ENCODE results near the gene AKAP8L. TPM values are rescaled to one million over a fixed set of nuclear protein-coding genes. Genes with fewer than 3 reads are reported as not detected.

Gene AKAP8L
- total and polyA plus RNA-seq, 2 donors (not counting 1 experiment from before 2014, with no cell fraction given), result 18.0 to 87.0 TPM

GRCh38 chr19:15429825-15430467, 11.2 kb upstream of the AKAP8L start:
- no peak overlapping the region for H3K4me3 ChIP-seq (replicated peaks in 1 of 4; ENCODE audit: control extremely low read depth in 1 of 4, insufficient read depth in 1 of 4, low read depth in 3 of 4, low read length in 4 of 4)
- H3K36me3 ChIP-seq (ENCODE audit: control insufficient read depth, insufficient read depth, low read length), result peaks cover 17% of the 10 kb centered on the region
- H3K4me2 ChIP-seq (ENCODE audit: extremely low read depth, insufficient read depth, low read length), result no peak overlapping the region
- H3K27me3 ChIP-seq (ENCODE audit: control insufficient read depth, insufficient read depth, low read length), result no peaks in the 10 kb centered on the region
- H3K79me2 ChIP-seq (ENCODE audit: control insufficient read depth, insufficient read depth, low read length), result peaks cover 39% of the 10 kb centered on the region
- H4K20me1 ChIP-seq (ENCODE audit: control insufficient read depth, extremely low read depth, insufficient read depth, low read length), result no peaks in the 10 kb centered on the region
- peaks cover 9% of the 10 kb centered on the region for H3K4me1 ChIP-seq (ENCODE audit: control insufficient read depth, extremely low read depth, insufficient read depth, low read length)
- no peak overlapping the region for H3K27ac ChIP-seq (ENCODE audit: insufficient read depth, low read length)
- no peak for DNase-seq (ENCODE audit: low read depth in 2 of 2)
- no peaks in the 10 kb centered on the region for H3K9me3 ChIP-seq (ENCODE audit: control insufficient read depth, insufficient read depth, low read depth, low read length)
- no peak overlapping the region for H2AFZ ChIP-seq (ENCODE audit: low read length)
- TF ChIP-seq EZH2 (IDR thresholded peaks at IDR 0.05; ENCODE audit: low read length, missing control alignments), result no peak
- no peak for TF ChIP-seq CTCF (conservative IDR thresholded peaks at IDR 0.05 in 1 of 2, IDR thresholded peaks at IDR 0.05 in 1 of 2; ENCODE audit: low read depth in 1 of 2, low read length in 2 of 2)
- H3K9ac ChIP-seq (ENCODE audit: insufficient read depth, low read length), result no peak overlapping the region

- peaks cover 39% of the 10 kb centered on the region for H3K79me2 ChIP-seq (ENCODE audit: control insufficient read depth, insufficient read depth, low read length)
- no peak overlapping the region for H2AFZ ChIP-seq (ENCODE audit: low read length)
- no peak overlapping the region for H3K9ac ChIP-seq (ENCODE audit: insufficient read depth, low read length)
- no peak overlapping the region for H3K4me2 ChIP-seq (ENCODE audit: extremely low read depth, insufficient read depth, low read length)
- H3K9me3 ChIP-seq (ENCODE audit: control insufficient read depth, insufficient read depth, low read depth, low read length), result no peaks in the 10 kb centered on the region
- no peak overlapping the region for H3K4me3 ChIP-seq (replicated peaks in 1 of 4; ENCODE audit: control extremely low read depth in 1 of 4, insufficient read depth in 1 of 4, low read depth in 3 of 4, low read length in 4 of 4)
- peaks cover 18% of the 10 kb centered on the region for H3K36me3 ChIP-seq (ENCODE audit: control insufficient read depth, insufficient read depth, low read length)
- no peaks in the 10 kb centered on the region for H3K27me3 ChIP-seq (ENCODE audit: control insufficient read depth, insufficient read depth, low read length)
- H3K27ac ChIP-seq (ENCODE audit: insufficient read depth, low read length), result no peak overlapping the region
- TF ChIP-seq CTCF (conservative IDR thresholded peaks at IDR 0.05 in 1 of 2, IDR thresholded peaks at IDR 0.05 in 1 of 2; ENCODE audit: low read depth in 1 of 2, low read length in 2 of 2) (no peak), EZH2 (IDR thresholded peaks at IDR 0.05; ENCODE audit: low read length, missing control alignments) (no peak)
- H3K4me1 ChIP-seq (ENCODE audit: control insufficient read depth, extremely low read depth, insufficient read depth, low read length), result peaks cover 9% of the 10 kb centered on the region
- H4K20me1 ChIP-seq (ENCODE audit: control insufficient read depth, extremely low read depth, insufficient read depth, low read length), result no peaks in the 10 kb centered on the region
- DNase-seq (ENCODE audit: low read depth in 2 of 2), result no peak
These were observed 10.4 kb upstream of the AKAP8L start for GRCh38 chr19:15428956-15429824.

- no peak overlapping the region for H2AFZ ChIP-seq (ENCODE audit: low read length)
- H4K20me1 ChIP-seq (ENCODE audit: control insufficient read depth, extremely low read depth, insufficient read depth, low read length), result no peaks in the 10 kb centered on the region
- DNase-seq (ENCODE audit: low read depth in 2 of 2), result no peak
- H3K27ac ChIP-seq (ENCODE audit: insufficient read depth, low read length), result no peak overlapping the region
- TF ChIP-seq CTCF (conservative IDR thresholded peaks at IDR 0.05 in 1 of 2, IDR thresholded peaks at IDR 0.05 in 1 of 2; ENCODE audit: low read depth in 1 of 2, low read length in 2 of 2) (no peak), EZH2 (IDR thresholded peaks at IDR 0.05; ENCODE audit: low read length, missing control alignments) (no peak)
- no peaks in the 10 kb centered on the region for H3K9me3 ChIP-seq (ENCODE audit: control insufficient read depth, insufficient read depth, low read depth, low read length)
- no peak overlapping the region for H3K4me3 ChIP-seq (replicated peaks in 1 of 4; ENCODE audit: control extremely low read depth in 1 of 4, insufficient read depth in 1 of 4, low read depth in 3 of 4, low read length in 4 of 4)
- peaks cover 27% of the 10 kb centered on the region for H3K36me3 ChIP-seq (ENCODE audit: control insufficient read depth, insufficient read depth, low read length)
- peaks cover 9% of the 10 kb centered on the region for H3K4me1 ChIP-seq (ENCODE audit: control insufficient read depth, extremely low read depth, insufficient read depth, low read length)
- peaks cover 39% of the 10 kb centered on the region for H3K79me2 ChIP-seq (ENCODE audit: control insufficient read depth, insufficient read depth, low read length)
- no peak overlapping the region for H3K9ac ChIP-seq (ENCODE audit: insufficient read depth, low read length)
- H3K4me2 ChIP-seq (ENCODE audit: extremely low read depth, insufficient read depth, low read length), result no peak overlapping the region
- H3K27me3 ChIP-seq (ENCODE audit: control insufficient read depth, insufficient read depth, low read length), result no peaks in the 10 kb centered on the region
These were observed 9.2 kb upstream of the AKAP8L start for GRCh38 chr19:15427991-15428471.

Measured in fibroblast of lung (primary cell).